ENCODE data around the gene ABHD5.

The ABHD5 gene

DNA sequence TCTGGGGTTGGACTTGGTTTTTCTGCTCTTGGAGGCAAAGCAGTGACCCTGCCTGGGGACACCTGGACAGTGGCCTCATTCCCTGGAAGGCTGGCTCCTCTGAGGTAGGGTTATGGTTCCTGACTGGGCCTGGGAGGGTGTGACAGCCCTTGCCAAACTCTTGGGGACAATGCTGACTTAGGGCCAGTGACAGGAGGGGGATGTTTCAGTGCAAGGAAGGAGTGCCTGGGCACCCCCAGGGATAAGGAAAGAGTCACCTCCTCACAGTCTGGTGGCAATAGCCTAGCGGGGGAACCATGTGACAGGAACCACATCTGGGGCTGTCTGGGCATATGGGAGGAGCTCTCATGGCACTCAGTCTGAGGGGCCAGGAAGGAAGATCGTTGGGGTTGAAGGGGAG is 91.8 kb downstream of the ABHD5 start:
- H4K20me1 ChIP-seq (ENCODE audit: insufficient read depth, low read length), result no peaks in the 10 kb centered on the region
- H3K4me1 ChIP-seq (ENCODE audit: low read length), result no peaks in the 10 kb centered on the region
- no peak overlapping the region for H2AFZ ChIP-seq (ENCODE audit: low read length)
- no peak overlapping the region for H3K9ac ChIP-seq (ENCODE audit: low read length)
- no peak overlapping the region for H3K4me2 ChIP-seq (ENCODE audit: low read depth, low read length)
- no peak overlapping the region for H3K4me3 ChIP-seq (ENCODE audit: low read length)
- no peaks in the 10 kb centered on the region for H3K9me2 ChIP-seq (replicated peaks; ENCODE audit: insufficient read depth, low read length)
- no peaks in the 10 kb centered on the region for H3K79me2 ChIP-seq (ENCODE audit: low read length)
- no peaks in the 10 kb centered on the region for H3F3A ChIP-seq (ENCODE audit: insufficient read depth, low read length)
- TF ChIP-seq EZH2 (optimal IDR thresholded peaks at IDR 0.05; ENCODE audit: low read depth, low read length) (no peak), EZH2phosphoT487 (IDR thresholded peaks at IDR 0.05; ENCODE audit: low read length) (no peak)
- TF ChIP-seq, protein P1, sequence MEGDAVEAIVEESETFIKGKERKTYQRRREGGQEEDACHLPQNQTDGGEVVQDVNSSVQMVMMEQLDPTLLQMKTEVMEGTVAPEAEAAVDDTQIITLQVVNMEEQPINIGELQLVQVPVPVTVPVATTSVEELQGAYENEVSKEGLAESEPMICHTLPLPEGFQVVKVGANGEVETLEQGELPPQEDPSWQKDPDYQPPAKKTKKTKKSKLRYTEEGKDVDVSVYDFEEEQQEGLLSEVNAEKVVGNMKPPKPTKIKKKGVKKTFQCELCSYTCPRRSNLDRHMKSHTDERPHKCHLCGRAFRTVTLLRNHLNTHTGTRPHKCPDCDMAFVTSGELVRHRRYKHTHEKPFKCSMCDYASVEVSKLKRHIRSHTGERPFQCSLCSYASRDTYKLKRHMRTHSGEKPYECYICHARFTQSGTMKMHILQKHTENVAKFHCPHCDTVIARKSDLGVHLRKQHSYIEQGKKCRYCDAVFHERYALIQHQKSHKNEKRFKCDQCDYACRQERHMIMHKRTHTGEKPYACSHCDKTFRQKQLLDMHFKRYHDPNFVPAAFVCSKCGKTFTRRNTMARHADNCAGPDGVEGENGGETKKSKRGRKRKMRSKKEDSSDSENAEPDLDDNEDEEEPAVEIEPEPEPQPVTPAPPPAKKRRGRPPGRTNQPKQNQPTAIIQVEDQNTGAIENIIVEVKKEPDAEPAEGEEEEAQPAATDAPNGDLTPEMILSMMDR (IDR thresholded peaks at IDR 0.05; ENCODE audit: low read length), result no peak
- no peaks in the 10 kb centered on the region for H3K9me3 ChIP-seq (replicated peaks; ENCODE audit: insufficient read depth, low read length)
- no peaks in the 10 kb centered on the region for H3K27me3 ChIP-seq (replicated peaks; ENCODE audit: insufficient read depth, low read length)
- H3K36me3 ChIP-seq (replicated peaks; ENCODE audit: insufficient read depth, low read length), result no peaks in the 10 kb centered on the region
- no peak overlapping the region for H3K27ac ChIP-seq (ENCODE audit: low read length)
- no peak for DNase-seq

All from MM.1S (cell line).